Activated CD4-positive, alpha-beta T cell treated with anti-CD3 and anti-CD28 coated beads, Interleukin-2, amount 50 U/mL, for 1 hour (primary cell): ENCODE data around the gene MTCL1.

Experiments
- DNase-seq: peaks from one replicate; pipeline ENCODE4 v3.0.0-alpha.2; 2020

Gene MTCL1

DNA sequence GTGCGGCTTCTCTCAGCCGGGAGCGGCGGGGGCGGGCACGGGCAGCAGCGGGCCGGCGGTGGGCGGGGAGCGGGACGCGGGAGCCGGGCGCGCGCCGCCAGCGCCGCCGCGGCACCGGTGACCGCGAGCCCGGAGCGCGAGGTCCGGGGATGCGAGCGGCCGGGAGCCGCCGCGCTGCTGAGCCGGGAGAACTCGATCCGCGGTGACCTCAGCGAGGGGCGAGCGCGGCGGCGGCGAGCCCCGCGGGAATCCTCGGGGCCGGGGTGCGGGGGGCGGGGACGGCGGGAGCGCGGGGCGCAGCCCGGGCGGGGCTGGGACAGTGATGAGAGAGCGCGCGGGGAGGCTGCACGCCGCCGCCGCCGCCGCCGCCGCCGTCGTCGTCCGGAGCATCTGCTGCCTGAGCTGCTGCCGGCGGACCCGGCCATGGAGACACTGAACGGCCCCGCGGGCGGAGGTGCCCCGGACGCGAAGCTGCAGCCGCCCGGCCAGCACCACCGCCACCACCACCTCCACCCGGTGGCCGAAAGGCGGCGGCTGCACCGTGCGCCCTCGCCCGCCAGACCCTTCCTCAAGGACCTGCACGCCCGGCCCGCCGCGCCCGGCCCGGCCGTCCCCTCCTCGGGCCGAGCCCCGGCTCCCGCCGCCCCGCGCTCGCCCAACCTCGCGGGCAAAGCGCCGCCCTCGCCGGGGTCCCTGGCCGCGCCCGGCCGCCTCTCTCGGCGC, at the start of gene MTCL1:
TSS of gene MTCL1 (plus strand) at position 319 of the 723 bp plus-strand sequence. CDS start at position 424, 105 bp downstream.
- DNase-seq = no peak

DNA sequence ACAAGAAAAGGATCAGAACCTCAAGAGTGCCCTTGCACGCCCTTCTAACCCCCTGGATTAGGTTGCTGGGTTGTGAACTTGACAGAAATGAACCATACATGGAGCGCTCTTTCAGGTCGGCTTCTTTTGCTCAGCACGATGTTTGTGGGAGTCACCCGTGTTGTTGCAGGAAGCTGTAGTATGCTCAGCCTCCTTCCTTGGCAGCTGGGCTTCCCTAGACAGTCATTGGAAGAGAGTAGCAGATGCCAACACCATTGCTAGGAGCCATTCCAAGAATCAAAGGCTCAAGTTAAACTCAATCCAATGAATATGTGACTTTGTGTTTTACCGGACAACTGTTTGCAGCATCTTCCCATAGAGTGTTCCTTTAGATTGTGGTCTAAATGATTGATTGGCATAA, 49.1 kb upstream of the MTCL1 start:
- DNase-seq = no peak

DNA sequence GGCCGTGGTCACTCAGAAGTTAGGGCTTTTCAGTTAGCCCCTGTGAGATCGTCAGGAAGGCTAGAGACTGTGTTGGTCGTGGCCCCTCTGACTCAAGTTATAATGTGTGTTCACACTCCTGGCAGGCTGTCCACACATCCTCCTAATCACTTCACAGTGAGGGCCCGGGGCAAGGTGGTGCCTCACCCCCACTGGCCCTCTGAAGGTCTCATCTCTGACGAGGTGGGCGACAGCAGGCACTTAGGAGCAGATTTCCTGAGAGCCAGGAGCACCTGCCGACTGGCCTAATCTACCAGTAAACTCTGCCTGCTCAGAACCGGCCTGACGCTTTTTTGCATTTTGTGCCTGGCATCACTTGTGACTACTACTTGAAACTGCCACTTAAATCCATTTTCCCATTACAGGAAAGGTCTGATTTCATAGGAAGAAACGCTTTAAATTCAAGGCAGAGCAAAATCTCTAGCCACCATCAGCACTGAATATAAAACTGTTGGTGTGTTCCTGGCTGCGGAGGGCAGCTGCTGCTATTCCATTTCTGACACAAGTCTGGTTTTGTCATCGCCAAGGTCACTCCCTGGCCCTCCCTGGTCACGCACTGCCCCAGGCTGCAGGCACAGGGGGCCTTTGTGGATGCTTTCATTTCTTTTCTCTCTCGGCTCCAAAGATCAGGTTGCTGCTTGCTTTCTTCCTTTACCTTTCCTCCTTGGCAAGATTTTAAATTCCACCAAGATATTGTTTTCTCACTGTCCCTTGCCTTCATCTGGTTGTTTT, 48.1 kb upstream of the MTCL1 start:
- no peak for DNase-seq

DNA sequence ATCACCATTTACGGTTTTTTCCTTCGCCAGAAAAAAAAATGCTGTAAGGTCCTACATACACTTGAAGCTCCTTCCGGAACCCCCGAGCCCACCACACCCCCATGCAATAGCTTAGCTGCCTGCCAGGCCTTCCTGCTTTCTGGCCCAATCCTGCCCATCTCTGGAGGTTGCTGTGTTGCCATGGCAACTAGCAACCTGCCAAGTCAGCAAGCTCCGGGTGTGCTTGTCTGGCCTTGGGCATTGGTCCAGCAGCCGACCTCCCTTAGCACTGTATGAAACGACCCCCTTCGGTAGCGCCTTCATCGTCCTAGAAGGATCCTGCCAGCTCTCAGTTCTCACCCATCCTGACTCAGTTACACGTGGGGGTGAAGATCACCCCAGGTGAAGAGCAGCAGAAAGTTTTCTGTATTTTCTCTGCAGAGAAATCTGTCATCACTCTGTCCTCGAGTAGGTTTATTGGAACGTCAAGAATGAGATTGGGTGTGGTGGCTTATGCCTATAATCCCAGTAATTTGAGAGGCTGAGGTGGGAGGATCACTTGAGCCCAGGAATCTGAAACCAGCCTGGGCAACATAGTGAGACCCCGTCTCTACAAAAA, 47.4 kb upstream of the MTCL1 start:
- no peak for DNase-seq

DNA sequence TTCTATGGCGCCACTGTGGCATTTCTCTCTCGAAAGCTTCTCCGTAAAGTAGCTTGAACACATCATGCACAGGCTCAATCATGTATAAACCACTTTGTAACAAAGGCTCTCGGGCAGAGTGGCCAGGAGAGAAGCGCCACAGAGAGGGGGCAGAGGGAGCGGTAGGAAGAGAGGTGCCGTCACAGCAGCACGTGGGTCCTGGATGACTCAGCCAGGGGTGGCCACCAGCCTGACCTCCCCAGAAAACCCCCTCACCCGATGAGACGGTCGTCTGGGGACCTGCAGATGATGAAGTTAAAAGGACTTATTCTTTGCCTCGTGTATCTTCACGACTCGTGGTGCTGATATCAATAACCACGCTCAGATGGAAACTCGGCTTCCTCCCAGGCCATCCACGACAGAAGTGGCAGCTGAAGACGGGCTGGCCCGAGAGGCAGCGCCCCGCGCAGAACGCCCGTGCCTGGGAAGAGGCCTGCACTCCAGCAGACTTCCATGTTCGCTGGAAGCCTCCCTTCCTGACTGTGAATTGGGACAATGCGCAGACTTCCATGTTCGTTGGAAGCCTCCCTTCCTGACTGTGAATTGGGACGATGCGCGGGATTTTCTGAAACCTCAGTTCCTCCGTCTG, 46.4 kb upstream of the MTCL1 start:
- DNase-seq = no peak

DNA sequence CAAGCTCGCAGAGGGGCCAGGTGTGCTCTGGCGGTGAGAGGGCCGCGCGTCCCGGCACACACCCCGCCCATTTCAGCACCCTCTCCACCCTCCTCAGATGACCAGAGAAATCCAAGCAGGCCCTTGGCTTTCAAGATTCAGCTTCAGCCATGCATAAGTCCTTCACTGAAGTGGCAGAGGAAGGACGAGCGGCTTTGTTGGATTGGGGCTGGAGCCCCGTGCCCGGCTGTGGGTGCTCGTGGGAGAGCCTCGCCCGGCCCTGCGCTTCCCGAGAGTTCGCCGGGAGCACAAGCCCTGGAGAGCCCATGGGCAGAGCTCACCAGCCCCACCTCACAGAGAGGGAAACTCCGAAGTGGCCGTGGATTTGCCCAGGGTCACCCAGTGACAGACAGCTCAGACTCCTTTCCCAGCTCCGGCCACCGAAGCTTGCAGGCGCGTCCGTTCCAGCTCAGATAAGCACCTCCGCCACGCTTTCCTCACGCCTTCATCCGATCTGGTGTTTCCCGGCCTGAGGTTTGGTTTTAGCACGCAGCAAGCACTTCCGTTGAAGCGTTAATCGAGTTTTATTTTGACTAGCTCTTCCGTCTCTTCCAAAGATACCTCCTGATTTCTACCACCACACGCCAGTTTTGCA, 45.6 kb upstream of the MTCL1 start:
- DNase-seq = no peak

DNA sequence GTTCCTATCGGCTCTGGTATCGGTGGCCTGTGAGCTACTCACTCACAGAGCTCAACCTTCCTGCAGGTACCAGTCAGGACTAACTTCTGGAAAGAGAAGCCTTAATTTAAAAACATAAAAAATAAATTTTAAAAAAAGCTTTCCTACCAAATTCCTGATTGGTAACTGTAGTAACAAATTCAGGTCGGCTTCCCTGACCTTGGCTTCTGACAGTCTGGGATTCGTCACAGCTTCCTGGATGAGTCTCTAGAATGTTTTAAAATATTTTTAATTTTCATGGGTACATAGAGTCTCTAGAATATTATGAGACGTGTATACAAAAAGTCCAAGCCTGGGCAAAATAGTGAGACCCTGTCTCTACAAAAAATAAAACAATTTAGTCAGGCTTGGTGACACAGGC, 45.0 kb upstream of the MTCL1 start:
- no peak for DNase-seq

DNA sequence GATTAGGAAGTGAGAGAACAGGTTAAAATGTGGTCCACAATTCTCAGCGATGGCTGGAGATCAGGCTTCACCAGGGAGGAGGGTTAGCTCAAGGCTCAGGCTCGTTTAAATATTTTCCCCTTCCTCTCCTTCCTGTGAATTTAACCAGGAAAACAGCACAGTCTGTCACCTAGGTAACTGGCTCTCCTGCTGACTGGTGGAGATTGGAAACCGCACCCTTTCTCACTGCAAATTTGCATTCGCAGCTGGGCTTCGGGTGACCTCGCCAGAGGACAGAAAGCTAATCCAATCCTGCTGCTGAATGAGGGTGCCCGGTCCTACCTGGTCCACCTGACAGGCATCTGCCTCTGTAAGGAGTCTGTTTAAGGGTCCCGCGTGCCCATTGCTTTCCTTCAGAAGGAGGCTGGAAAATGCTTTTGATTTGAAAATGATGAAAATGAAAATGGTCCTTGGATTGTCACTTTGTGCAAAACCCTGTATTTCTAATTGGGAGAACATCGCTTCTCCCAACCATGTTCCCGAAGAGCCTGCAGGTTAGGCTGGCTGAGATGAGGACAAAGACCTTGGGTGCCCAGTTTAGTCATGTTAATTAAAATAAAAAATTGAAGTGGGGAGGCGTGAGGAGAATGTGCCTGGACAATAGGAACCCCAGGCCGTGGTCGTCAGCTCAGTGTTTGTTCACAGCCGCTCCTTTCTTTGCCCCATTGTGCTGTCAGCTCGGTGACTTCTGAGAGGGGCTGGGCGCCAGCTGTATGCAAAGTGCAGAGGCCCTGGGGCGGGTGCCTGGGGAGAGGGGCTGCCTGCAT, 43.4 kb upstream of the MTCL1 start:
- no peak for DNase-seq

DNA sequence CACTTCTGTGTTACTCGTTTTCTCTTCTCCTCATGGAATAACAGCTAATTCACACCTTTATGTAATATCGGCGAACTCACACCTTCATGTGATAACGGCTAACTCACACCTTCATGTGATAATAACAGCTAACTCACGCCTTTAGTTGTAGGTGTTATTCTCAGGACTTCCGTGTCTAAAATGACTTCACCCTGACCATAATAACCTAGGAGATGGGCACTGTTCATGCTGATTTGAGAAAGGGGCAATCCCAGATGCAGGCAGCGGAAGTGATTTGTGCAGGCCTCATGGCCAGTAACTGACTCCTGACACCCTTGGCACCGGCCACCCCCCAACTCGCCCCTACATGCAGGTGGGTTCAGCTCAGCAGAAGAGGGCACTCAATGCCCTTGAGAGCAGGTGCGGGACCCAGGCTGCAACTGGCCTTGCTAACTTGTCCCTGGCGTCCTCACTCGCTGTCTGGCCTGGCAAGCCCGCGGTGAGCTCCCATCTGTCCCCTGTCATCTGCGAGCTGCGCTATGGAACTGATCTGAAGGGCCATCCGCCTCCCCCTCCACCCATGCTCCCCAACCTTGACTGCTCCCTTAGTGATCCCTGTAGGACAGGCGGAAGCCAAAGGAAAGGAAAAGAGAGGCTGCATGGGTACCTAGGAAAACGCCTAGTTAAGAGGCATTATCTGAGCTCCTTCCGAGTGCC, 42.6 kb upstream of the MTCL1 start:
- no peak for DNase-seq

DNA sequence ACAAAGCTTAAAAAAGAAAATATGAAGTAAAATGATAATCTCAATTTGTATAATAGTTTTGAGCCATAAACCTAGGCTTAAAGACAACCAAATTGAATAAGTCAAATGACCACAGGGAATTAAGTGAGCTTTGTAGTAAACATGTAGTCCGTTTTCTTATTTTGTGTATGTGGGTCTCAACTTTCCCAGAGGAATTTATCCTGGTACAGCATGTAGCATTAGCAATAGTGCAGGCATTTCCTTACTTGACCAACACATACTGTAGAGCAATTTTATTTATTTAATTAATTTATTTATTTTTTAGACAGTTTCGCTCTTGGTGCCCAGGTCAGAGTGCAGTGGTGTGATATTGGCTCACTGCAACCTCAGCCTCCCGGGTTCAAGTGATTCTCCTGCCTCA, 37.5 kb upstream of the MTCL1 start:
- DNase-seq = no peak

DNA sequence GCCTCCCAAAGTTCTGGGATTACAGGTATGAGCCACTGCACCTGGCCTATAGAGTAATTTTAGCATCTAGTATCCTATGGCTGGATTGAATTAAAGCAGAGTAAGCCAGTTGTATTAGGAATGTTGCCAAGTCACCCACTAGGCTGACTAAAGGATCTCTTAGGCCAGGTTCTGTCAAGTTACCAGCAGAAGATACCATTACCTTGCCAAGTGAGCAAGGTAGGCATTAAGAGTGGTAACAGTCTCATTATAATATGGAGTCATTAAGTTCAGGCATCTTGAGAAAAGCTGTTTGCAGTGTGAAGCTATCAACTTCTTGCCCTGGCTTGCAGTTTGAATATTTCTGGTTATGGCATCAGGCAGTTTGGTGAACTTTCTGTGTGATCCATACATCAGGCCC, 37.0 kb upstream of the MTCL1 start:
- no peak for DNase-seq

DNA sequence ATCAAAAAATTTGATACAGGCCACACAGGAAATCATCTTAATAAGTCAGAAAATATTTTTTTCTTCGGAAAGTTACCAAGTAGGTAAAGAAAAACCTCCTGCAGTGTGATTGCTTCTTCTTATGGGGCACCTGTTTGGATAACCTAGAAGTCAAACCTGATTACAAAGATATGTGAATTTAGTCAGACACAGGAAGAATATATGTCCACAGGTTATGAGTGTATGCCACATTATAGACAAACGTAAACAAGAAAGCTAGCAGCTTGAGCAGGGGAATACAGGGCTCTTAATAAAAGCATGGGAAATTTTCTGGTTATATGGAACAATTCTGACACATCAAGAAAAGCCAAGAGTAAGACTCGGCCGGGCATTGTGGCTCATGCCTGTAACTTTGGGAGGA, 35.8 kb upstream of the MTCL1 start:
- DNase-seq = no peak

DNA sequence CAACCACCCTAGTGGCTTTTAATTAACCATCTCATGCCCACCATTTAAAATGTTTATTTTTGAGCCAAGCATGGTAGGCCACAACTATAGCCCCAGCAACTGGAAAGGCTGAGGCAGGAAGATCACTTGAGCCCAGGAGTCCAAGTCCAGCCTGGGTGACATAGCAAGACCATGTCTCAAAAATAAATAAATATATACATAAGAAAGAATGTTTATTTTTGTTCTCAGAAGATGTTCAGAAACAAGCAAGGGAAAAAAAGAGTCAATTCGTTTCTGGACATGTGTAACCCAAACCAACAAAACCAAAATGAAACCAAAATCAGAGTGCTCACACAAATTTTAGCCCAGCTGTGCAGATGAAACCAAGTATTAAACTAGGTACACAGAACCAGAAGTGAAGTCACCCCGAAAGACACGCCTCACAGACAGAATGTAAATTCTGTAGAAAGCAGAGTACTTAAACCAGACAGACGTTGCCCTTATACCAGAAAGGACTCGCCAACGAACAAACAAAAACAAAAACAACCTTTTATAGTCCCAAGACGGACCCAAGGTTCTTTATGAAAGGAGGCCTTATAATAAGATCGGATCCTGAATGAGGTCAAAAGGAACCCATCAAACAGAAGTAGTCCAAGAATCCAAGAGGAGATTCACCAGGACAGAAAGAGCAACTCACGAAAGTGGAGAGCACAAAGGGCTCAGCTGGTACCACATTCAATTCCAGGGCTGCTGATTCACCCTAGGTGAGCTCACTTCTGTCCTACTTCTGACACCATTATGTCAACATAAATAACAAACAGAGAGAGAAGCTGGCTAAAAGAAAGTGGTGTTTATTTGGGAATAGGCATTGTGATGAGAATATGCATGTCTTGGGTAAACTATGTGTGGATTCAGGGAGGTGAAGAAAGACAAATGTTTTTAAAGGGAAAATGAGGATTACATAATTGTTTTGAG, 31.8 kb upstream of the MTCL1 start:
- DNase-seq = no peak

DNA sequence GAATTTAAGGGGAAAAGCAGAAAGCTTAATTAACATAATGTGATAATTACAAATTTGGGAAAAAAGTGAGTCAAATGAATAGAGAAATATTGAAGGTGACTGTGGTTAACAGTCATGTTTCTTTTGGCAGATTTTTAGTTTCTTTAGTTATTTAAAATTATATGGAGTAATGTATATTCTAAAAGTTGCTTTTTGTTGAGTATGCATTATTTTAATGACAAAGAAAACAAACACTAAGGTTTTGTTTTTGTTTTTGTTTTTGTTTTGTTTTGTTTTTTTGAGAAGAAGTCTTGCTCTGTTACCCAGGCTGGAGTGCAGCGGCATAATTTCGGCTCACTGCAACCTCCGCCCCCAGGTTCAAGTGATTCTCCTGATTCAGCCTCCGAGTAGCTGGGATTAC, 30.3 kb upstream of the MTCL1 start:
- DNase-seq = no peak

DNA sequence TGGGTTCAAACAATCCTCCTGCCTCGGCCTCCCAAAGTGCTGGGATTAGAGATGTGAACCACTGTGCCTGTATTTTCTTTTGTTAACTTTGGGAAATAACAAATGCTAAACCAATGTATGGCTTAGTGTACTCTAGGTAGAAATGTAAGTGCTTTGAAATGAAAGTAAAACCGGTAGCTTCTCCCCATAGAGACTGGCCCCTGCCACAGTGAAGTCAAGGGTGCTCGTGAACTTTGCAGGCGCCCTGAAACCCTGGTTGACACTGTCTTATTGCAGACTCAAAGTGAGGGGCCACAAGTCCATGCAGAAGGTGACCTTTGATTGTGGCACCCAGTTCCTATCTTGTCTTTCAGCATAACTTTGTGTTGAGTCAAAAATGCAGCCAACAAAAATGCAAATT, 24.2 kb upstream of the MTCL1 start:
- DNase-seq = no peak

DNA sequence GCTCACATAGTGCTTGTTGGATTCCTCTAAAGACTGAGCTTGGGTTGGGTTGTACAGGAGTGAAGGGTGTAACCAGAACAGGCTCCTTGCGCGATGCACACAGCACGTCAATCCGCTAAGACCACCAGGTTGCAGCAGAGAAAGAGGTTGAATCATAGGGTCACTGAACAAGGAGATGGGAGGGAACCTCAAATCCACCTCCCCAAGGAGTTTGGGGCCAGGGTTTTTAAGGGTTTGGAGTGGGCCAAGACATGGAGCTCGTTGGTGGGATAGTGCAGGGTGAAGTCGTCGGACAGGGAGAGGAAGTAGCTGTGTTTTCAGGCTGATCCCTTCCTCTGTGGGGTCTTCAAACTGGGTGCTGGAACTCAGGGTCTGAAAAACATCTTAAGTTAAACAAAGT, 20.8 kb upstream of the MTCL1 start:
- DNase-seq = no peak

DNA sequence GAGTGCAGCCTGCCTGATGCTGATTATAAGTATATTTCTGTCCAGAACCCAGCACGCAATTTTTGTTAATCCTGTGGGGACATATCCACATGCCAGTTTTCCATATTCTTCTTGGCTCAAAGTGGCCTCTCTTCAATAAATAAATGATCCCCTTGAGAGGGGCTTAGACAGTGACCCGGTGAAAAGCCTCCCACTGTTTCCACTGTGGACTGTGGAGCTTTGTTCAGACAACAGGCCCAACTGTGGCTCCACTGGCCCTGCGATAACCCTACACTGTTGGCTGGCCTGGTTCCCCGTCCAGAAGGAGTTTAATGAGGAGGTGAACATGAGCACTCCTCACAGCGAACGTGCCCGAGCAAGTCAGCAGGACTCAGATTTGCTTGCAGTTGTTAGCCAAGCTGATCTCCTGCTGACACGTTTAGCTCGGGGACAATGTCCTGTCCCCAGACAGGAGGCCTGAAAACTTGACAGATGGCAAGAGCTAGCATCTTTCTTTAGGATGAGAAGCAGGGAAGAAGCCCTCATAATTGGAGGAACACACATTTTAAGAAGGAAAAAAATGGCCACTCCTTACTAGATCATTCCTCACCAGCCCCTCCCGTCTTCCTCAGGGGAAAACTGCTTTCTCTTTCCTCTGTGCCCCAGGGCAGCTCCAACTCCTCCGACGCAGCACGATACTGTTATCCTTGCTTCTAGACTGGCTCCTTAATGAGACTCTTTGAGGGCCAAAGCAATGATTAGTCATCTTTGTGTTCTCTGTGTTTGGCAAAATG, 20.0 kb upstream of the MTCL1 start:
- DNase-seq = no peak

DNA sequence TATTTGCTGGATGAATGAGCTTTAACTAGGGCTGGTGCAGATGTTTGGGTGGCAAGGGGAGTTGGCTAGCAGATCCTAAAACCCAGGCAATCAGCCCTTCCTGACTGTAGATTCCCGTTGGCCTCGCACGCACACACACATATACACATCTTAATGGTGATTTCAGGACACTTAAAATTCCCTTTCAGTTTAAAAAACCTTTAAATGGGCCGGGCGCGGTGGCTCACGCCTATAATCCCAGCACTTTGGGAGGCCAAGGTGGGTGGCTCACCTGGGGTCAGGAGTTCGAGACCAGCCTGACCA, 19.5 kb upstream of the MTCL1 start:
- DNase-seq = no peak

DNA sequence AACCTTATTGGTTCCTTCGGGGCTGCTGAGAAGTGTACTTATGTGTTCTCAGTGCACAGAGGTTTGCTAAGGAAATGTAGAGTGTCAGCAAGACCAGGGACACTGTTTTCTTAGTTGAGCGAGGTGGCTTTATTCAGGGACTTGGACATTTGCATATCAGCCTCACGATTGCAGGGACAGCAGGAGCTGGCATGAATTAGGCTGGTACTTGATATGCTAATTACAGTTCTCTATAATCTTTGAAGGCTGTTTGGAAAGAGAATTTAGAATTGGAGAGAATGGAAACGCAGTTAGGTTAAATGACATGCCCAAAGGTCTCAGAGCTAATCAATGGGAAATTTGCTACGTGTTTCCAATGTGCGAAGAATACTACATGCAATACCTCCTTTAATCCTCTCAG, 18.7 kb upstream of the MTCL1 start:
- no peak for DNase-seq

DNA sequence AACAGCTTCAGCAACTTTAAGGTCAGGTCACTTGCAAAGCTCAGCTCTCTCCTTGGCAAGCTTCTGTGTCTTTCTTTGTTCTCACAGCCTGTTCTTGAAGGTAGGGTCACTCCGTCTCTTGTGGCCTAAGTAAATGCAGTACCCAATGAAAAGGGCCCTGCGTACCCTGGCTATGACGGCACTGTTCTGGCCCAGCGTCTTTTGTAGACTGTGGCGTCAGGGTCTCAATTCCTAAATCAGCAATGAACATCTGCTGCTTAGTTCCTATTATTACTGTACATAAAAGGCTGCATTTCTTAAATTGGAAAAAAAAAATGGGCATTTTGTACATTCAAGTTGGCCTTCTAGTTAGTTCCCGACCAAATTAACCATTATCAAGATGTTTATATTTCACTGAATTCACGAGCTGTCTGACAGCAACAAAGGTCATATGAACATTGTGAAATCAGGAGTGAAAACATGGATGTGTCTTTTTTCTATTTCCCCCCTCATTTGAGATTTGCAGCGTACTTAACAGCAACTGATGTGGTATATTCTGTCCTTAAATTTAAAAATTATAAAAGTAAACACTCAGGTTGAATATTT, 17.0 kb upstream of the MTCL1 start:
- DNase-seq = no peak
